Activated effector memory CD4-positive, alpha-beta T cell treated with anti-CD3 and anti-CD28 coated beads, Interleukin-2, amount 50 U/mL, for 16 hours (primary cell): ENCODE data around the gene SPTBN2.
A peak's percentile ranks its signal among the peaks of the same experiment; 100 is the strongest.

Source experiments
- DNase-seq: peaks from one replicate; pipeline ENCODE4 v3.0.0-alpha.2; 2020

The SPTBN2 gene

DNA sequence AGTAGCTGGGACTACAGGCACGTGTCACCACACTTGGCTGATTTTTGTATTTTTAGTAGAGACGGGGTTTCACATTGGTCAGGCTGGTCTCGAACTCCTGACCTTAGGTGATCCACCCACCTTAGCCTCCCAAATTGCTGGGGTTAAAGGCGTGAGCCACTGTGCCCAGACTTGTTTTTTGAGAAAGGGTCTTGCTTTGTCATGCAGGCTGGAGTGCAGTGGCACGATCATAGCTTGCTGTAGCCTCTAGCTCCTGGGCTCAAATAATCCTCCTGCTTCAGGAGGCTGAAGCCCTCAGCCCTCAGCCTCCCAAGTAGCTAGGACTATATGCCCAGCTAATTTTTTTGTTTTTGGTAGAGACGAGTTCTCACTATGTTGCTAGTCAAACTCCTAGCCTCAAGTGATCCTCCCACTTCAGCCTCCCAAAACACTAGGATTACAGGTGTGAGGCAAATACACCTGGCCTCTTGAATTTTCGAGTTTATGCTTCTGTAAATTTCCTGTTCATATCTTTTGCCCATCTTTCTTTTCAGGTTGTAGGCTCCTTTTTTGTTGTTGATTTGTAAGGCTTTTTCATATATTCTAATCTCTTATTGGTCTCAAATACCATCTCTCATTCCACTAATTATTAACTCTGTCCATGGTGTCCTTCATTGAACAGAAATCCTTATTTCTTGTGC lies 47.9 kb downstream of the SPTBN2 start:
- DNase-seq, result peak; percentile 21

DNA sequence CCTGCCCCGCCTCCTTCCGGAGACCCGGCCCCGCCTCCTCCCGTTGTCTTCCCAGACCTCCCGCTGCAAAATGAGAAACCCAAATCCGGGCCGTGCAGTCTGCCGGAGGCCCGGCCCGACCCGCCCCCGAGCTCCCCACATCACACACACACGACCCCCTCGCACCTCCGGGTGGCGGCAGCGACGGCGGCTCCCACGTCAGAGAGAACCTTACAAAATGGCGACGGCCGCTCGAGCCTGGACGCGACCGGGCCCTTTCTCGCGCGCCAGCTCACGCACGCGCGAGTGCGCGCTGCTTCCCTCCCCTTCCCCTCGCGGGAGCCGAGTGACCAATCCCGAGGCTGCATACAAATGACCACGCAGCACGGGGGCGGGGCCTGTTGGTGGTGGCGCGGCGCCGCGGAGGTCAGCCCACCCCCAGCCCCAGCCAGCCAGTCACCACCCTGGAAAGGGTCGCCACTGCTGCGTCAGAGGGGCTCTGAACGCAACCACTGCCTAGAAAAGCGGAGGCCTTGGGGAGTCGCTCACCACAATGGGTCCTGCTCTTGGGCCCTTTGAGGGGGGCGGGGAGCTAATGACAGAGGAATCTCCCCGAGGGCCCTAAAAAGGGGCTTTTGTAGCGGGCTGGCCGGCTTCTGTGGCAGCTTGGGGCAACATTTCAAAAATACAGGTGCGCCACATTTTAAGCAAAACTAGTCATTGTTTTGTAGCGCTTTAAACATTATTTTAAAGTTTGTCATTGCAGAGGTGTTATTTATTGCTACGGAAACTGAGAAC lies 51.2 kb downstream of the SPTBN2 start, which contains the start of gene RBM4B:
Gene RBM4B, minus strand, starts transcription at position 289 of the 777 bp plus-strand sequence. CDS start 808 bp downstream, outside the sequence.
- peak; percentile 98 for DNase-seq

DNA sequence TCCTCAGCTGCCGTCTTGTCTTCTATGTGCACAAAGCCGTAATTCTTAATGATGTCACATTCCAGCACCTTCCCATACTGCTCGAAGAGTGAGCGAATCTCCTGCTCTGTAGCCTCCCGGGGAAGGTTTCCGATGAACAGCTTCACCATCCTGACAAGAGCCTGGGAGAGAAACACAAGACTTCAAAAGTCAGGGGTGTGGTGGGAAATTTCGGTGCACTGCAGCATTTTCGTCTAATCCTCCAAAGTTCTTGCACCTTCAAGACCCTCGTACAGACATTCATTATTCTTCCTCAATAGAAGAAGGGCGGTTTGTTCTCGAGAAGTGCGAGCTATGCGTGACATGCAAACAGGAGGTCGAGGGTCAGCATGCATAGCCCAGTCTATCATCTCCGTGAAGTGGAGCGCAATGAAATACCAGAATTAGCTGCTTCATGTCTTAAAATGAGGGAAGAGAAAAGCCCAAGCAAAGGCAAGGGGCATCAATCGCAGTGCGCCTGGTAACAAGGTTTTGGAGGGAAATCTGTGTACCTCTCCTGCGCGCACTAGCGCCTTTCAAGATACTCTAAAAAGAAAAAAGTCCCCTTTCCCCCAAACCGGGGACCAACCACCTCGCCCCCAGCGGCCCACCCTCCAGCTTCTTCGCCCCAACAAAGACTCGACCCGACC lies 52.0 kb downstream of the SPTBN2 start:
- peak; percentile 57 for DNase-seq

DNA sequence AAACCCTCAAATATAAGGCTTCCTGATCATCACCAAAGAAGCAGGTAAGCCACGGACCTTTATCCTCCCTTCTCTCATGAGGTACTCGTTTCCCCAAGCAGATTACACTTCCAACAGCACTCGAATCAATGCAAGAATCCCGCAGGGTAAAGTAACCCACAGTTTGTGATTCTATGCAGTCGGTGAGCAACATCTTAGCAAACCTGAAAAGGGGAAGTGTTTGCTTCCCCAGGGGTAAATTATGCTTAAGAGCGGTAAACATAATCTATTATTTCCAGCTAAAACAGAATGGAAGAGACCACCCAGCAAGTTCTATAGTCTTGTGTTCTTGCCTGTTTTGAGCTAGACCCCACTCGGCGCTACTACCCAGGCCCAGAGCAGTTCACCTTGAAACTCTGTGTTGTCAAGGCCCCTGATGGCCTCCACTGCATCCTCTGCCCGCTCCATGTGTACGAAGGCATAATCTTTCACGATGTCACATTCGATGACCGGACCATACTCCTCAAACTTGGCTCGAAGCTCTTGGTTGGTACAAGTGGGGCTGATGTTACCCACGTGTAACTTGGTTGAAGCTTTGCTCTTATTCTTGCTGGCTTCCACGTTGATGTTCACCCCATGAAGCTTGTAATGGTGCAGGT lies 52.6 kb downstream of the SPTBN2 start:
- DNase-seq, result peak; percentile 47

DNA sequence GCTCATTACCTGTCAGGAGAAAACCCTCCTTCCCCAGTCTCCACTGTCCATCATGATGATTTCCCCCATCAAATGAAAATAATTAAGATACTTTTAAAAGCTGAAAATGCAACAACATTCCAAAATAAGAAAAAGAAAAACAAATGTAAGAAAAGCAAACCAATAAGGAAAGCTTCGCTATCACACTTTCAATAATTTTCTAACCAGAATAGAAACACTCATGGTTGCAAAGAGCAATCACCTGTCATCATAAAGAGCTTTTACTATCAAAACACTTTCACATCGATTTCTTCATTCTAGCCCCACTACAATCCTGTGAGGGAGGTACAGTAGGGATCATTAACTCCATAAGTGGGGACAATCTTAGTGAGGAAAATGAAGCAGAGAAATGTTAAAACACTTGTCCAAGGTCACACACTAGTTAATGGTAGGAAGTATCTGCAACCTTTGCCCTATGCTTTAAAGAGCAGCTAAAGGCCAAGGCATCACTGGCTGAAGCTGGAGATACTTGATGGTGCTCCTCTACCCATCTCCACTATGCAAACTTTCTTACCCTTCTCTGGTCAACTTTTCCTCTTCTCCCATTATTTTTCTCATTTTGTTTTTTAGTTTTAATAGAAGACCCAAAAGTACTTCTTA lies 53.9 kb downstream of the SPTBN2 start:
- no peak for DNase-seq

DNA sequence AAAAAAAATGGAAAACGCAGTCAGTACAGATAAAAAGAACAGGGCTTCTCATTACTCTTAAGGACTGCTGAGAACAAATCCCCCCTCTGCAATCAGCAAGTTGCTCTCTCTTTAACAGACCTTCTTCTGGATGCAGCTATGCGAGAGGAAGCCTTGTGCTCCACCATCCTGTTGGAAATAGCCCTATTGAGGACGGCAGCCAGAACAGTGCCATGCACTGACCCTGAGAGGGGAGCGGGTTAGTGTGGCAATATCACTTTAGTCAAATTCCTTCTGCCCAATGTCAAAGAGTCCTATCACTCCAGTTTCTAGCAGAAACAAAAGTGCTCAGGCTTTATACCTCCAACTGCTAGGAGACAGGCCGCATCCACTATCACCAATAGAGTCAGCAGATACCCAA lies 58.2 kb downstream of the SPTBN2 start:
- DNase-seq, result peak; percentile 8

DNA sequence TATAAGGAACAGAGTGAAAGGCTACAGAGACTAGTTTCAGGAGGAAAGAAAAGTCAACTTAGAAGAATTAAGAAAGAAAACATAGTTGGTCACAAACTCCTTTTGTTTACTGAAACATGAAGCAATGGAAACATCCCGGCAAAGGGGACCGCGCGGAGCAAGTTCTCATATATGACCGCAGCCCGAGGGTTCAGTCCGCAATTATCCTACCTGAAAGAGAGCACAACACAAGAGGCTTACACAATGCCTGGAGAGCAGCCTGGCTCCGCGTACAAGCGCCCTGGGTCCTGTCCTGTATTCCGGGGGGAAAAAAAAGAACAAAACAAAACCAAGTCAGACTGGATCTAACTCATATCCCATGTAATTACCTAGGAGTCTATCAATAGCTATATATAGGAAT lies 63.6 kb downstream of the SPTBN2 start:
- no peak for DNase-seq

DNA sequence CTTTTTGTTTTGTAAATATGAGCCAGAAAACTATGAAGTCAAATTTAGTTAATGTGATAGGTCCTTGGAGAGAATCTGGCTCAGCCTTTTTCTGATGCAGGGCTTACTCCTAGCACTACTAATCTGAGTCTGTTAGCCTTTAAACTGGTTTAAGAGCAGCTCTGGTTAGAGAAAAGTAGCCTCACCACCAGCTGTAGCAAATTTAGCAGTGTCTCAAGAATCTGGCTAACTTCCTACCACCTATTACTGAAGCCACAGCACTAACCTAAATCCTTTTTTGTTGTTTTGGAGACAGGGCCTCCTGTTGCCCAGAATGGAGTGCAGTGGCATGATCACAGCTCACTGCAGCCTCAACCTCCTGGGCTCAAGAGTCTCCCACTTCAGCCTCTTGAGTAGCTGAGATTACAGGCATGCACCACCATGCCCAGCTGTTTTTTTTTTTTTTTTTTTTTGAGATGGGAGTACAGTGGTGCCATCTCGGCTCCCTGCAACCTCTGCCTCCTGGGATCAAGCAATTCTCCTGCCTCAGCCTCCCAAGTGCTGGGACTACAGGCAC lies 65.2 kb downstream of the SPTBN2 start:
- DNase-seq, result no peak

DNA sequence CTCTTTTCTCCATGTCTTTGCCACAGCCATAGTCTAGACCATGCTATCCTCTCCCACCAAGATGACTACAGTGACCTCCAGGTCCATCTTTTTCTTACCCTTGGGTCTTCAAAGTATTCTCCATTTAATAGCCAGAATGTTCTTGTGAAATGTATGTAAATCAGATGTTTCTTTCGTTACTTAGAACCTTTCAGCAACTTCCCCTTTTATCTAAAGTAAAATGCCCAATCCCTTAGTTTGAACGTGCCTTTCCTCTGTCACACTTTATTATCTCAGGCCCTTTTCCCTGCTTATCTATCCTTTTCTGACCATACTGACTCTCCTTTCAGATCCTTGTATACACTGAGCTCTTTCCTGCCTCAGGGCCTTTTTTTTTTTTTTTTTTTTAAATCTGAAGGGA lies 69.3 kb downstream of the SPTBN2 start:
- no peak for DNase-seq

DNA sequence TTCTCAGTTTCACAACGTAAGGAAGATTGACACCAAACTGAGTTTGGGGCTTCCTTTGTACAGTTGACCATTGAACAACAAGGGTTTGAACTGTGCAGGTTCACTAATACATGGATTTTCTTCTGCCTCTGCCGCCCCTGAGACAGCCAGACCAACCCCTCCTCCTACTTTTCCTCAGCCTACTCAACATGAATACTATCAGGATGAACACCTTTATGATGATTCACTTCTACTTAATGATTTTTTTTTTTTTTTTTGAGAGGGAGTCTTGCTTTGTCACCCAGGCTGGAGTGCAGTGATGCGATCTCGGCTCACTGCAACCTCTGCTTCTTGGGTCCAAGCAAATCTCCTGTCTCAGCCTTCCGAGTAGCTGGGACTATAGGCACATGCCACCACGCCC lies 75.9 kb downstream of the SPTBN2 start:
- DNase-seq, result no peak

DNA sequence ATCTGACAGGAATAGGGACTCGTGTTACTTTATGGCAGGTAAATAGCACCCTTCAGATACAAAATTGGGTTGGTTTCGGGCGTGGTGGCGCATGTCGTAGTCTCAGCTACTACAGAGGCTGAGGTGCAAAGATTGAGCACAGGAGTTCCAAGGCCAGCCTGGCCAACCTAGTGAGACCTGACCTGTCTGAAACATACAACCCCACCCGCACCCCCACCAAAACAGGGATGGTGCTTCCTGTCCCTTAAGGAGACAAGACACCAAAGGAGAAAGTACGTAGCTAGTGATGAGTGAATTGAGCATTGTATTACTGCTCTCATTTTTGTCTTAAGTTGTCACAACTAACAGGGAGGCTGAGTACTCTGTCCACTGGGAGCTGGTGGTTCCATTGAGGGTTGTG lies 76.4 kb downstream of the SPTBN2 start:
- no peak for DNase-seq

DNA sequence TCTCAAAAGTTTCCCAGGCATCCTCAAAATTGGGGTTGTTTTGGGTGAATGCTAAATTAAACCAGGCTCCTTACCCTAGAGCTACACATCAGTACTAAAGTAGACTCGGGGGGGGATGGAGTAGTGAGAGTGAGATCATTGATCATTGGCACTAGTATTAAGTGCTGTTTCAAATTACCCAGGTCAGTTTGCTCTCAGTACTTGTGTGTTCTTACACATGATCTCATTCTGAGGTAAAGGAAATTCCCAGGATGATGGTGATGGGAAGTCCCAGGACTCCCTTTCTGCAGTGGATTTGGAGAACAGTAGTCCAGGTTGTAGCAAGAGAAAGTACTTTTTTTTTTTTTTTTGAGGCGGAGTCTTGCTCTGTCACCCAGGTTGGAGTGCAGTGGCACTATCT lies 78.0 kb downstream of the SPTBN2 start:
- no peak for DNase-seq

DNA sequence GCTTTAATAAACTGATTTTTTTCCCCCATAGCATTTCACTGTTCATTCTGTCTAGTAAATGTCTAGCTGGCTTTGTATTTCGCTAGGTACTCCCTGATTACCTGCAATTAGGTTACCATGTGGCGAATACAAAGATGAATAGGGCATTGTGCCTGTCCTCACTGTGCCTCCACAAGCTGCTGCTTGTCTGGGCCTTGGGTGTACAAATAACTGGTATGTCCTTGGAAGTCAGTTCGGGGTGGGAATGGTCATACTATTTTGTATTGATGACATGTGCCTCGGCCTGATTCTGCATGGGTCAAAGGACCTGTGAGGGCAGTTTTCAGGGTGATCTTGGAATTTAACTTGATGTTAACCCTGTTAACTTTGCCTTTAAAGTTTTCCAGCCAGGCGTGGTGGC lies 79.1 kb downstream of the SPTBN2 start:
- DNase-seq, result no peak

DNA sequence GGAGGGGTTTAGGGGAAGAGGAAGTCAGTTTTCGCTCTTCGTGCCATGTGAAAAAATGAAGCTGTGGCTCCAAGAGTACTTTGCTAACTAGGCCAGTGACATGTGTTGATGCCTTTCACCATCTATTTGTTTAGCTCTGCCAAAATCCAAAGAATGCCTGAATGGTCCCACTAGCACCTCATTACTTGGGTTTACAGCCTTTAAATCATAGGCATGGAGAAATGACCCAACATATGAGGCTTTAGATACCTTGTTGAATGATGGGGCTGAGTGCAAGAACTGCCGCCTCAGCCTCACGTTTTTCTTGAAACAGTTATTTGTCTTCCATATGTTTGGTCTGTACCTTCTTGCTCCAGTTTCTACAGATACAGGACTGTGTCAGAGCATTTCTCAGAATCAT lies 82.2 kb downstream of the SPTBN2 start:
- no peak for DNase-seq

DNA sequence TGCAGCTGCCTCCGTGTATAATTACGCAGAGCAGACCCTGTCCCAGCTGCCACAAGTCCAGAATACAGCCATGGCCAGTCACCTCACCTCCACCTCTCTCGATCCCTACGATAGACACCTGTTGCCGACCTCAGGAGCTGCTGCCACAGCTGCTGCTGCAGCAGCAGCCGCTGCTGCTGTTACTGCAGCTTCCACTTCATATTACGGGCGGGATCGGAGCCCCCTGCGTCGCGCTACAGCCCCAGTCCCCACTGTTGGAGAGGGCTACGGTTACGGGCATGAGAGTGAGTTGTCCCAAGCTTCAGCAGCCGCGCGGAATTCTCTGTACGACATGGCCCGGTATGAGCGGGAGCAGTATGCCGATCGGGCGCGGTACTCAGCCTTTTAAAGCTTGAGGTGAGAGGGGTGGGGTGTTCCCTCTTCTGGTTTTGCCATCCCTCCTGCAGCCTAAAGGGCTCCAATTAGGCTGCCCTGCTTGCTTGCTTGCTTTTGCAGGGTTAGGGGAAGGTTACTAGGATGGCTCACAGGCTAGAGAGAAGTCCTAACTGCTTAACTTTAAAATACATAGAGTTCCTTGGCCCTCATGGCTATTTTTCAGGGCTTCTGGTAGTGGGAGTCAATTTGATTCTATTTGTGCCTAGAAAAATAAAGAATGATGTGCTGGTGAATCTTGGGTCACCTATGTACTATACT lies 85.1 kb downstream of the SPTBN2 start:
- no peak for DNase-seq

DNA sequence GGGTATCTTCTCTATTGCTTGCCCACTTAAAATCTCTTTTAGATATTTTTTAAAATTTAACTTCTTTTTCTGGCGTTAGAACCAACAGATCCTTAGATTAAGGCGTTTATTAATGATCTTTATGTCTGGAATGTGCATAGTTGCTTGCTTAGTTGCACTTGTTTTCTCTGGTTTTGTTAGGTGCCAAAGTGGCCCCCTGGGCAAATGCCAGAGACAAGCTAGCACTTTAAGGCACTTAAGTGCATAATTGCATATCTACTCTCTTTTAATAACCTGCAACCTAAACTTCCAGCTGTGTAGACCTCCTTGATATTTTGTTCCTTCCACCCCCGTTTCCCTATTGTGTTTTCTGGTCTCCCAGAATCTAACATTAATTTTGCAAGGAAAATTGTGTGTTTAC lies 87.2 kb downstream of the SPTBN2 start:
- DNase-seq, result no peak

DNA sequence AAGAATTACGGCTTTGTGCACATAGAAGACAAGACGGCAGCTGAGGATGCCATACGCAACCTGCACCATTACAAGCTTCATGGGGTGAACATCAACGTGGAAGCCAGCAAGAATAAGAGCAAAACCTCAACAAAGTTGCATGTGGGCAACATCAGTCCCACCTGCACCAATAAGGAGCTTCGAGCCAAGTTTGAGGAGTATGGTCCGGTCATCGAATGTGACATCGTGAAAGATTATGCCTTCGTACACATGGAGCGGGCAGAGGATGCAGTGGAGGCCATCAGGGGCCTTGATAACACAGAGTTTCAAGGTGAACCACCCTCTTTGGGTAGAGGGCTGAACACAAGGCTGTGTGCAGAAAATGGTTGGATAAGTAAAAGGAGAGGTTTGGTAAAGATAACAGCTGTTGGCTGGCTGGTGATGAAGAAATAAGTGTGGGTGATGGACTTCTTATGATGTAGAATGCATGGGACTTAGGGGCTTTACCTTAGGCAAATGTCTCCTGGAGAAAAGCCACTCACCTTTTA lies 89.1 kb downstream of the SPTBN2 start:
- peak; percentile 59 for DNase-seq

DNA sequence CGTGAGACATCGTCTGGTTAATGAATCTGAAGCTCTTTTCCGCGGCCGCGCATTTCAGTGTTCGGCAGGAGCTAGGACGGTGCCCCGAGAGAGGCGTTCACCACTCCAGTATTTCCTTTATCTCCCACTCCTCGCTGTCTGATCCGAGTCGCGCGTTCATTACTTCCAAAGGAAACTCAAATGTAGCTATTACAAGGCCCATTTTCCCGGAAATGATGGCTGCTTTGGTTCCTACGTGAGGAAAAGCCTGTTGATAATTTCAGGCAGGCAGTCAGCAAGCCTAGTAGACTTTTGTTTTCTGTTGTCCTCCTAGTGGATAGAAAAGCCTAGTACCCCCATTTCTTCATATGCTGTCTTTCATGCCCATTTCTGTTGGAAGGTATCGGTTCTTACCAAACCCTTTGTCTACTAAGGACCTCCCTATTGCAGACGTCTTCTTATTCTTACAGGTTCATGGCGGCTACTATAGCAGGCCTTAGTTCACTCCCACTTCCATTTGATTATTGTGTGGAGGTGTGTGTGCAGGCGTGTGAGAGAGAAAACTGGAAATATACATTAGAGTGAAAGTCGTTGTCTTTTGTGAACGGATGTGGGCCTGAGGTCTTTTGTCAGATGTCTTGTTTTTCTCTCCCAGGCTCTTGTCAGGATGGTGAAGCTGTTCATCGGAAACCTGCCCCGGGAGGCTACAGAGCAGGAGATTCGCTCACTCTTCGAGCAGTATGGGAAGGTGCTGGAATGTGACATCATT lies 89.8 kb downstream of the SPTBN2 start:
- peak; percentile 62 for DNase-seq

DNA sequence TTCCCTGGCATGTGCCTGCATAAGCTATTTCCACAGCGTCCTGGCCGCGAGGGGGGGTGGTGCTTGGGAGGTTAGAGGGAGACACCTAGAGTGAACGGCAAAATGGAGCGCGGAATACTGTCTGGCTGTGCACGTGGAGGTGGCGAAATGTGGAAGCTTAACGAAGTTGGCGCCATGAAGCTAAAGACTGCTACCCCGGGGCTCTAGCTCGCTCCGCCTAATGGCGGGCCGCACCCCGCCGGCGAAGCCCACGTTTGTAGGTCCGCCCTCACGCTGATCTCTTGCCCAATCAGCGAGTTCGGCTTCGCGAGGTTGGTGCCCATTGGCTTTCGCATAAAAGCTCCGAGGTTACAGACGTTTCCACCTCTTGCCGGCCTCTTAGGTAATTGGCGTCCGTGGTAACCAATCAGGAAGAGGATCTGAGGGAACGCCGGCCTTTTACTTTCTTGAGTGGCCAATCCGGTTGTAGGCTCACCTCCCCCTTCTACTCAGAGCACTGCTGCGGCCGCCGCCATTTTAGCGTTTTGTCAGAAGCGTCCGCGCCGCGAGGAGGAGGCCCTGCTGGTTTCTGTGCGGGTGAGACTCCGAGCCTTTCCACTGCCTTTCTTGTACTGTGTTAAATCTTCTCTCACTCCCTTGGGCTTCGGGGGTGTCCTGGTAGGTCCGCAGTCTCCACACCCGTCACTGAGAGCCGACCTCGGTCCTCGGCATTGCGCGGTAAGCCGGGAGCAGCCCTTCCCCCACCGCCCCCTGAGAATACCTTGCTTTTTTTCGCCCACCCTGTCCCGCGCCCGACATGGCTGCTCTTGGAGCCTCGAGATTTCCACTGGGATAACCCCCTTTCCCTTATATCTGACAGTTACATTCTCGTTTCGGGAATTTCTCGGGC lies 90.6 kb downstream of the SPTBN2 start, which contains the start of gene RBM4:
Gene RBM4, plus strand, starts transcription at position 527 of the 889 bp plus-strand sequence. CDS start 1,009 bp downstream, outside the sequence.
- DNase-seq, result peak; percentile 98
